ENCODE measurements around the gene PRR5L.

- no peak for TF ChIP-seq POLR2AphosphoS5 (IDR thresholded peaks at IDR 0.05; ENCODE audit: low read depth, low read length)
- TF ChIP-seq REST (IDR thresholded peaks at IDR 0.05; ENCODE audit: insufficient read depth in 1 of 2, low read depth in 2 of 2, low read length in 2 of 2) = no peak
Observed at GRCh38 chr11:36462321-36462720, 166.2 kb downstream of the PRR5L start.

Data from PFSK-1 (cell line).